ENCODE data around the gene FGD2.

The FGD2 gene

DNA sequence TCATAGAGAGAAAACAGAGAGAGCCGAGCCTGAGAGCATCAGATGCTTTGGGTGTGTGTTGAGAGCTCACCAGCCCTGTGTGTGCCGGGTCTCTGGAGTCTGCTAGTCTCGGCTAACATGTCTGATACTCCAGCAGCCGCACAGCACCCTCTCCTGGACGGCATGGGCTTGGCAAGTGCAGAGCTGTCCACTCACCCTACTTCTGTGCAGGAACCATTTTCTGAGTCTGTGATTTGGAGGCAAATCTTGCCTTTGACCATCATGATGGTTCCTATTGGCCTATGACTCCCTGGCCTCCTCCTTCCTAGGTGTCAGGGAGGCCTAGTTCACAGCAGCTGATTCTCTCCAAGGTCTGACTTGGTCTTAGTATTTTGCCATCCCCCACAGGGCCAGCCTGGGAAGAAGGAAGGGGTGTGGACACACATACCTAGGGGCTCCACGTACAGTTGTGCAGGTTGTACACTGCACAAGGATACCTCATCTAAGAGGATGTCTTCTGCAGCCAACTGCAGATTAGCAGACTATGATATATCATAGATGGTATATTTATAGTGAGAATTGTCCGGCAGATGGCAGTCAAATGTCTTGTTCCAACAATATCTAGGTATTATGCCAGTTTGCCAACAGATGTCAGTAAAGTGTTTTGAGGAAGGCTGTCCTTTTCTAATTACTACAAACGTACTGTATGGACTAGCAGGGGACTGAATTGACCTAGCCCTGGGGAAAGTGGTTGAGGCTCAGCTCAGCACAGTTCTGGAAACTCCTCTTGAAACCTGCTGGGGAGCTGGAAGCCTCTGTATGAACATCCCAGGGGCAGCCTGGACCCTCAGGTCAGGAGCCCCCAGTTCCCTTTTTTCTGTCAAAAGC, 13.0 kb downstream of the FGD2 start:
- peak in 13 of 14 donors; percentile 34 to 88 (median 80) for DNase-seq

DNA sequence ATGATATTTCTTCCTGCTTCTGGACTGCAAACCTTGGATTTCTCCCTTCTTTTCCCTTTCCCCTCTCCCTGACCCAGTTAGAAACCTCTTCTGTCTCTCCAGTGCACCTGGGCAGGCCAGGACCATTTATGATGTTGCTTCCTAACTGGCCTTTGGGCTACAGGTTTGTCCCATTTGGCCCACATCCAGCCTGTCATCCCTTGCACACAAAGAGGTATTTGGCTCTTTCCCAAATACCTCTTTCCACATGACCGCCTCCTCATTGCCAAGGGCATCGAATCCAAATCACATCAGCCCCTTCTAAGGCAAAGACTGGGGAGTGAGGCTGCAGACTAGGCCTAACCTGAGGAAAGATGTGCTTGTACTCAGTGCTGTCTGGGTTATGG, 13.6 kb downstream of the FGD2 start:
- DNase-seq, result no peak

DNA sequence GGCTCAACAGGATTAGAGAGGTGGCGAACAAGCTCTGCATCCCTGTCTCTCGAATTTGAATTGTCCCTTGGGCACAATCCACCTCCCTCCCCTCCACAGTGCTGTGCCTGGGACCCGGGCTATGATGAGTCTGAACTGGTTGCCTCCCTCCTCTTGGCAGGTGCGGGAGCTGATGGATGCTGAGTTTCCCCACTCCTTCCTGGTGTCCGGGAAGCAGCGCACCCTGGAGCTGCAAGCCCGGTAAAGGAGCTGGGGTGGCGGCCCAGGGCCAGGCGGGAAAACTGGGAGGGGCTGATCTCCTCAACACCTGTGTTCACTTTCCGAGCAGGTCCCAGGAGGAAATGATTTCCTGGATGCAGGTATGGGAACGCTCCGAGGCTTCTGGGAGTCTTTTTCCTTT, 14.9 kb downstream of the FGD2 start:
- DNase-seq, result no peak

DNA sequence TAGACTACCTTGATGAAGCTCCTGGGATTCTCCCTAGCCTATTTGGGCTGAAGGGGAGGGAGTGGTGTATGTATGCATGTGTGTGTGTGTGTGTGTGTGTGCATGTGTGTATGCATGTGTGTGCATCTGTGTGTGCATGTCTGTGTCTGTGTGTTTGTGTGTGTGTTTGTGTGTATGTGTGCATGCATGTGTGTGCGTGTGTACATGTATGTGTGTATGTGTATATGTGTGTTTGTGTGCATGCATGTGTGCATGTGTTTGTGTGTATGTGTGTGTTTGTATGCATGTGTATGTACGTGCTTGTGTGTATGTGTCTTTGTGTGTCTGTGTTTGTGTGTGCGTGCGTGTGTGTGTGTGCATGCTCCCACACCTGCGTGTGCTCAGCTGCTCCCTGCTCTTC, 15.4 kb downstream of the FGD2 start:
- no peak for DNase-seq

DNA sequence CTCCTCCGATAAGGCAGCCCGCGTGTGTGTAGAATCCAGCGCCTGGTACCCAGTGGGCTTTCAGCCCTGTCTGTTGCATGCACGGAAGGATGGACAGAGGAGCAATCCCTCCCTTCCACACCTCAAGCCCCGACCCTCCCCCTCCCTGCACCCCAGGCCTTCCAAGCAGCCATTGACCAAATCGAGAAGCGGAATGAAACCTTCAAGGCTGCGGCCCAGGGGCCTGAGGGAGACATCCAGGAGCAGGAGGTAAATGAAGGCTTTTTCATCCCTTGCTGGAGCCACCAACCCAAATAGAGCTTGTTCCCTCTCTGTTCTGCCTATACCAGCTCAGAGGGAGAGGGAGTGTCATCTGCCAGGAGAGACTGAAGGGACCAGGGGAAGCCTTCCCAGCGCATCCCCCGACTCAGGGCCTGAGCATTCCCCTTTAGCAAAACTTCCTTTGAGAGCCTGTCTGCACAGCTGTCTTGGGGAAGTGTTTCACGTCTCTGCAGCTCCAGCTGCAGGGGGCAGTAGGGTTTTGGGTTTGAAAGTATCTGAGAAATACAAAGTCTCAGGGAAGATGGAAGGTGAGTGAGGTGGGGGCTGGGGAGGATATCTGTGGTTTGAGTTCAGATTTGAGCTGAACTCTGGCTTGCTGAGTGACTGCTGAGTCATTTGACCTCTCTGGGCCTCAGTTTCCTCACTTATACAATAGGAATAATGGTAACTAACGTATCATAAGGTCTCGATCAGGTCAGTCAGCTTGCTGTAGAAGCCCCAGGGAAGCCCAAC, 16.1 kb downstream of the FGD2 start:
- no peak for DNase-seq

DNA sequence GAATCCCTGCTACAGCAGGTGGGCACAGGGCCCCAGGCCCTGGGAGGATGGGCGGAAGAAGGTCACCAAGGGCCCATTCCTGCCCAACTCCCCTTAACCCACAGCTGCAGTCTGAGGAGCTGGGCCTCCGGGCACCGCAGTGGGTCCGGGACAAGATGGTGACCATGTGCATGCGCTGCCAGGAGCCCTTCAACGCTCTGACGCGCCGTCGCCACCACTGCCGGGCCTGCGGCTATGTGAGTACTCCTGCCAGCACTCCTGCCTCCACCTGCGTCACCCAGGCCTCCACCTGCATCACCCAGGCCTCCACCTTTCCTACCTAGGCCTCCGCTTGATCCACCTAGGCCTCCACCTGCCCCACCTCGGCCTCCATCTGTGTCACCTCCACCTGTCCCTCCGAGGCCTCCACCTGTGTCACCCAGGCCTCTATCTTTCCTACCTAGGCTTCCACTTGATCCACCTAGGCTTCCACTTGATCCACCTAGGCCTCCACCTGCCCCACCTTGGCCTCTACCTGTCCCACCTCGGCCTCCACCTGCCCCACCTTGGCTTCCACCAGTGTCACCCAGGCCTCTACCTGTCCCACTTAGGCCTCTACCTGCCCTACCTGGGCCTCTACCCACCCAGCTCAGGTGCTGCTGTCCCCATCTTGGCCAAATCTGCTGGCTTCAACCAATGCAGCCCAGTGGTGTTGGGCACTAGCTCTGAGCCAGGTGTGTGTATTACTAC, 16.8 kb downstream of the FGD2 start:
- DNase-seq, result no peak

DNA sequence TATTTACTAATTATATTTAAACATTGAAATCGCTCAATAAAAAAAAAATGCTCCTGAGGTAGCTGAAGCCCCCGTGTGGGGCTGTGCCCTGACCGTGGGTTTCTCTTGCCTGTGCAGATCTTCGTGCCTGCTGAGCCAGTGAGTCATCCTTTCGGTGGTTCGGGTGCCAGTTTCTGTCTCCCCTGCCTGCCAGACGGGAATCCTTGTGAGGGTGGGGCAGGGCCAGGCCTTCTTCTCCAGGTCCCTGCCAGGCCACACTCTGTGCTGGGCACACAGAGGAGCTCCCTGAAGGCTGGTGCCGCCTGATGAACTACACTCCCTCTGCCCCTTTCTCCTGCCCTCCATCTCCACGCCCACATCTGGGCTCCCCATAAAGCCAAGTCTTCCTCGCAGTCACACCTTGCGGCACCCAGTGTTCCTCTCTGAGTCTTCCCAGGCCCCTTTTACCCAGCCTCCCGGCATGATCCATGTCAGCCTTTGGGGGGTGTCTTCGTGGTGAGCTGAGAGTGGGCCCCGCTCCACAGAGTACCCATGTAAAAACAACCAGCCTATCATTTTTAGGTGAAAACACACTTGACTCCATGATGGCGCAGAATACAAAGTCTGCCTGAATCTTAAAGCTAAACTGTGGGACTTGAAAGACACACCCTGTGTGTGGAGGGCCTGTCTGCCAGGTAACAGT, 19.3 kb downstream of the FGD2 start:
- DNase-seq, result peak in 1 of 14 donors; percentile 72

DNA sequence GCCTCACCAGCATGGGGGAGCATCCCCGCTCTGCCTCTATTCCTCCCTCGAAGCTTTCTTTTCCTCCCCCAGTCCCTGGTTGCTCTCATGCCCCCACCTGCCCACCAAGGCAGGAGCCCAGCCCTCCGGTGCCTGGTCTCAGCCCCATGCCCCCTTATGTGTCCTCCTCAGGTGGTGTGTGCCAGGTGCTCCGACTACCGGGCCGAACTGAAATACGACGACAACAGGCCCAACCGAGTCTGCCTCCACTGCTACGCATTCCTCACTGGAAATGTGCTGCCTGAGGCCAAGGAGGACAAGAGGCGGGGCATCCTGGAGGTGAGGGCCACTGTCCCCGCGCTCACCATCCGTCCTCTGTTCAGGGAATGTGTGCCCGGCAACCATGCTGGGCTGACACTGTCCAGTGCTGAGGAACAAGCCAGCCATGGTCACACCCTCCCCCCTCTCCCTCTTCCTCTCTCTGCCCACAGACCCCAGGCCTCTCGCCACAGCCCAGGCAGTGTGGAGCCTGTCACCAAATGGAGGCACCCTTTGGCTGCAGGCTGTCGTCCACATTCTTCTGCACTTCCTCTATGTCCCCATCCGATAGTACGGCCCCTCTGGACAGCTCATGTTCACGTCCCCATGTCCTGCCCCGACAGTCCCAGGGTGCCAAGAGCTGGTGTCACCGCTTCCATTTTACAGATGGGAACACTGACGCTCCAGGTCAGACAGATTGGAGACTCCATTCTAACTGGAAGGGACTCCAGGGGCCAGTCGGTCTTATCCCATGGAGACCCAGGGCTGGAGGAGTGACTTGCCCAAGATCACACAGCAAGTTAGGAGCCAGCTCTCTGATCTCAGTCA, 20.4 kb downstream of the FGD2 start:
- DNase-seq, result no peak

DNA sequence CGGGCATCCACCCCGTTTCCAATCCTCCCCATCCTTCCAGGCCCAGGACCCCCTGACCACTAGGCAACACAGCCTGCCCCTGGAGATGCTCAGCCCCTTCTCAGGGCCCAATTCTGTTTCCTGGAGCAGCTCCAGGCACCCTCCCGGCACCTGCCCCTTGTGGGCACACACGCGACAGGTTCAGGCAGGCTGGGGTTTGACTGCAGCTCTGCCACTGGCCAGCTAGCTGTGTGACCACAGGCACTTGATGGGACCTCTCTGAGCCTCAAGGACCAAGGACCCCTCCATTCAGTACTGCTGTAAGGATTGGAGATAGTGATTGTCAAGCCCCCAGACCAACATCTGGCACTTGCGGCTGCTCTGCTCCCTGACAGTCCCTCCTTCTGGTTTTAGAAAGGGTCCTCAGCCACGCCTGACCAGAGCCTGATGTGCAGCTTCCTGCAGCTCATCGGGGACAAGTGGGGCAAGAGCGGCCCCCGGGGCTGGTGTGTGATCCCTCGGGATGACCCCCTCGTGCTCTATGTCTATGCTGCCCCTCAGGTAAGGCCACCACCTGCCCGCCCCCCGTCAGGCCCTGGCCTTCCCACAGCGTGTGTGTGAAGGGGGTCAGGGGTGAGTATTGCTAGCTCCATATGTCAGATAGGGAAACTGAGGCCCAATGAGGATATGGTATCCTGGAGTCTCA, 21.7 kb downstream of the FGD2 start:
- no peak for DNase-seq

DNA sequence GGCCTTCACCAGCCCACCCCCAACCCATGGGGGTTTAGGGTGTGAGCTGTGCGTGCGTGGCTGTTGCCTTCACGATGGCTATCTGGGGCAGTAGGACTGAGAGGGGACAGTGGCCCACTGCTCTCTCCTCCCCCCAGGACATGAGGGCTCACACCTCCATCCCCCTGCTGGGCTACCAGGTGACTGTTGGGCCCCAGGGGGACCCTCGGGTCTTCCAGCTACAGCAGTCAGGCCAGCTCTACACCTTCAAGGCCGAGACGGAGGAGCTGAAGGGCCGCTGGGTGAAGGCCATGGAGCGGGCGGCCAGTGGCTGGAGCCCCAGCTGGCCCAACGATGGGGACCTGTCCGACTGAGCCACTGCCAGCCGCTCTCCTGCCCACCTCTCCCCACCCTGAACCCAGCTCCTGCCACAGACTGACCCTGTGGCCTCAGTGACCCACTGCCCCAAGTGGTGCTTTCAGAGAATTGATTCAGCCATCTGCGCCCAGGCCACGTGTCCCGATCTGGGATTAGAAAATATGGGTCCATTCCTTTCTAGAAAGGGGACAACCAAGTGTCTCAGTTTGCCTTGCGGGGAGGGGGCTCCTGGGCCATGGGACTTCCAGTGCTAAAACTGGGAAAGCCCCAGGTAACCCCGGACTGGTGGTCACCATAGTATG, 22.5 kb downstream of the FGD2 start:
- no peak for DNase-seq

DNA sequence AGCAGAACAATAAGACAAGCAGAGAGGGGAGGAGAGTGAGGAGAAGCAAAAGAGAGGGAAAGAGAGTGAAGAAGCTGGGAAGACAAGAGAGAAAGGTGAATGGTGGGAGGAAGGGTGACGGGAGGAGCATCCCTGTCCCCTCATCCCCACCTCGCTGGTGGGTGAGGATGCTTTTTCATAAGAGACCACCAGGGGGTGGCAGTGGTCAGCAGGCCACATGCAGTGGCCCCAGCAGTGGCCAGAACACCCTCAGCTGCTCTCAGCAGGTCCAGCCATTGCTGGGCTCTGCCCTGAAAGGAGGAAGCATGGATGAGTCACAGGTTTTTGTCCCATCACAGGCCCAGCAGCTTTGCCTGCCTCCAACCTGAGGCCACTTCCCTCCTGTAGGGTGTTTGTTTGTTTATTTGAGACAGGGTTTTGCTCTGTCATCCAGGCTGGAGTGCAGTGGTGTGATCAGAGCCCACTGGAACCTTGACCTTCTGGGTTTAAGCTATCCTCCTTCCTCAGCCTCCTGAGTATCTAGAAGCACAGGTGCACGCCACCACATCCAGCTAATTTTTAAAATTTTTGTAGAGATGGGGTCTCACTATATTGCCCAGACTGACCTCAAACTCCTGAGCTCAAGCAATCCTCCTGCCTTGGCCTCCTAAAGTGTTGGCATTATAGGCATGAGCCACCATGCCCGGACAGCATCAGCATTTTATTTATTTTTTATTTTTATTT, 24.0 kb downstream of the FGD2 start:
- DNase-seq, result peak in 8 of 14 donors; percentile 16 to 76 (median 28)

DNA sequence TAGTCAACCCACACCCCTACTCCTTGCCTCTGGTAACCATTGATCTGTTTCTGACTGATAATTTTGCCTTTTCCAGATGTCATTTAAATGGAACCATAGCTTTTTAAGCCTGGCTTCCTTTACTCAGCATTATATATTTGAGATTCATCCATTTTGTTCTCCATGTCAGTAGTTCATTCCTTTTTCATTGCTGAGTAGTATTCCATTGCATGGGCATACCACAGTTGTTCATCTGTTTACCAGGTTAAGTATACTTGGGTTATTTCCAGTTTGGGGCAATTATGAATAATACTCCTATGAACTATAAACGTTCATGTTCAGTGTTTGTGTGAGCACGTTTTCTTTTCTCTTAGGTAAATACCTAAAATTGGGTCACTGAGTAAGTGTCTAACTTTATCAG, 25.1 kb downstream of the FGD2 start:
- DNase-seq, result no peak

DNA sequence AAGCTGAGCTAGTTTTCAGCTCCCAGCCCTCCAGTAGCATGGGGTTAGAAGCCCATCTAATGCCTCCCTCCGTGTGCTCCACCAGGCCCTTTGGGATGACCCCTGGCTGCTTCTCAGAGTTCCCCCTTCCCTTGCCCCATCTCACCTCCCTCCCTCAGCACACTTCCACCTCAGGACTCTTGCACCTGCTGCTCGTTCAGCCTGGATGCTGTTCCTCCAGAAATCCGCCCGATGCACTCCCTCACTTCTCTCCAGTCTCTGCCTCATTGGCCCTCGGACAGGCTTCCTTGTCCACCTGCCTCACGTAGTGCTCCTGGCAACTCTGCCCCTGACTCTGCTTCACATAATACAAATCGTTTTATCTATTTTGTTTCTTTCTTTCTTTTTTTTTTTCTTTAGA, 26.8 kb downstream of the FGD2 start:
- DNase-seq, result no peak

DNA sequence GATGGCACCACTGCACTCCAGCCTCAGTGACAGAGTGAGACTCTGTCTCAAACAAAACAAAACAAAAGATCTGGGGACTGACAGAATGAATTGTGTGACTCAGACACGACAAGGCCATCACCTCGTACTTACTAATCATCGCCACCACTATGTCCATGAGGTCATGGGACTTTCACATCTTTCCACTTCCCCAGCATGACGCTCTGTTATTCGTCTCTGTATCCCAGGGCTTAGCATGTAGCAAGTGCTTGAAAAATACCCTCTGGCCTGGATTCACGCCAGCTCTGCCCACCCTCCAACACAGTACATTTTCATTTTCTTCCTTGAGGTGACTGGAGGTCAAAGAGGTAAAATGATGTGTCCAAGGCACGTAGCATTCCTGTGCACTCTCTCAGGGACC, 27.8 kb downstream of the FGD2 start:
- no peak for DNase-seq

DNA sequence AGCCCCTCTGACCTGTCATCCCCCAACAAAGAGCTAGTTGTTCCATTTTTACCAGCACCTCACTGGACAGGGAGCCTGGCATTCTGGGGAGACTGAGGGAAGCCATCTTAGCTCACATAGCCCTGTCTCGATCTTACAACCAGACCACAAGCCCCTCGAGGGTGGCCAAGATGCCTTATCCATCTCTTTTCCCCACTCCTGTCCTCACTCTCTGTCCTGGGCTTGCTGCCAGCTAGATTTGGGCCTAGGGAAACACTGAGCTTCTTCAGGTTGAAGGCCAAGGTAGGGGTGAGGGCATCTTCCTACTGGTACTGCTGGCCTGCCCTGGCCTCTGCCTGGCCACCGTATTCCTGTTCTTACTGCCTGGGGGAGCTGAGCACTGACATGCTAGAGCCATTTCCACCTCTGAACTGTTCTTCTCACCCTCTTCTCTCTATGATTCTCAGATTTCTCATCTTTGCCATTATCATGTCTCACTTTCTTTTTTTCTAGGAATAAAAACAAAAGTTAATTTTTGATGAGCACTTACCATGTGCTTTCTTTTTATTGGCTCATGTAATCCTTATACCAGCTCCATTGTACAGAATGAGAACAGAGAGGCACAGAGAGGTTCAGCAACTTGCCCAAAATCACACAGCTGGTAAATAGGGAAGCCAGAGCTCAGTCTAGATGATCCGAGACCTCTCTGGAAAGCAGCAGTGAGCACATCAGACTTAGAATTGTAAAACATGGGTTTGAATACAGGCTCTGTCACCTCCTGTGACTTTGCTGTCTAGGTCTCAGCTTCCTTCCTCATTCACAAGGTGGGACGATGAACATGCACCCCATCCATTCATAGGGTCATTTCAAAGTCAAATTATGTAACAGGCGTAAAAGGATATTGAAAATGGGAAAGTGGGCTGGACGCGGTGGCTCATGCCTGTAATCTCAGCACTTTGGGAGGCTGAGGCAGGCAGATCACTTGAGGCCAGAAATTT, 28.7 kb downstream of the FGD2 start:
- no peak for DNase-seq

DNA sequence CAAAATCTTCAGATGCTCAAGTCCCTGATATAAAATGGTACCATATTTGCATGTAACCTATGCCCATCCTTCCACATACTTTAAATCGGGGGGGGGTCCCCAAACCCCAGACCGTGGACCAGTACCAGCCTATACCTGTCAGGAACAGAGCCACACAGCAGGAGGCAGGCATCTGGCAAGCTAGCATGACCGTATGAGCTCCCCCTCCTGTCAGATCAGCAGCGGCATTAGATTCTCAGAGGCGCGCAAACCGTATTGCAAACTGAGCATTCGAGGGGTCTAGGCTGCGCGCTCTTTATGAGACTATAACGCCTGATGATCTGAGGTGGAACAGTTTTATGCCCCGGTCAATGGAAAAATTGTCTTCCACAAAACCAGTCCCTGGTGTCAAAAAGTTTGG, 30.7 kb downstream of the FGD2 start:
- no peak for DNase-seq

DNA sequence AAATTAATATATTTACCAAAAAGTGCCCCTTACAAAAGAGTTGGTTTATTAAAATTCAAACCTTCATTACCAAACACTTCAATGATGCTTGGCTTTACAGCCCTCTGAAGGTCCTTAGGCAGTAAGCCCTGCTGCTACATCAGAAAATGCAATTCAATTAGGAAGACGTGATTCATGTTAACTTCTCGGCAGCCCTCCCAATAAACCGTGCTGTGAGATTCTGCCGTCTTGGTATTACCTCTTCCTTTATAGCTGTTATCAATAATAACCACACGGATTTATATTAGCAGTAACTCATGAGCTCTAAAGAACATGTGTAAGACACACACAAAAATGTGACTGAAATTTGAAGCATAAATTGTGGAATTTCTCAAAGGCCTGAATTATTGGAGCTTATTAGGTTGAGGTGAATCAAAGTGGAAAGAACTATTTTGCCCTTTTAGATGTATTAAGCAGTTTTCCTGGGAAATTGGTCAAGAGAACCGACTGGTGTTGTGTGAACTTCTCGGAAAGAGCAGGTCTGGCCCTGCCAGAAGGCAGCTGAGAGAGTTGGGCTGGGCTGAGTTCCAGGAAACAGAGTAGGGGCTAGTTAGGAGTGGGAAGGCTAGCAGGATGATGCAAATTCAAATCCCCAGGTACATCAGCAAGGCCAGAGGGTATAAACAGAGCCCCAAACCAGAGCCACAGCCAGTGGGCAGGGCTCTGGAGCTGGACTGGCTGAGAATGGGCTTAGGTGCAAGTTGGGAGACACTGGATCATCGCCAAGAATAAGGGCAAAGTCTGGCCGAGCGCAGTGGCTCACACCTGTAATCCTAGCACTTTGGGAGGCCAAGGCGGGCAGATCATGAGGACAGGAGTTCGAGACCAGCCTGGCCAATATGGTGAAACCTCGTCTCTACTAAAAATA, 33.1 kb downstream of the FGD2 start:
- DNase-seq, result peak in 6 of 14 donors; percentile 6 to 73 (median 18)

Data from C1 segment of cervical spinal cord (tissue), 14 donors.